ENCODE data around the gene WDFY1.

The WDFY1 gene

GRCh38 chr2:223918671-223919134 lies 26.4 kb downstream of the WDFY1 start:
- in situ Hi-C loops (cut with HindIII; ENCODE audit: low pct_unique_long_range_greater_than_20kb, low sequenced_read_pairs), result no loop called here
- no peak for TF ChIP-seq JUND (IDR thresholded peaks at IDR 0.05; ENCODE audit: low read depth)
- no peak for DNase-seq (ENCODE audit: low read depth in 1 of 2, low spot score in 1 of 2)

GRCh38 chr2:223916181-223916920 lies 28.8 kb downstream of the WDFY1 start:
- no peak for TF ChIP-seq JUND (IDR thresholded peaks at IDR 0.05; ENCODE audit: low read depth)
- no peak for DNase-seq (ENCODE audit: low read depth in 1 of 2, low spot score in 1 of 2)
- in situ Hi-C loops (cut with HindIII; ENCODE audit: low pct_unique_long_range_greater_than_20kb, low sequenced_read_pairs), result no loop called here

GRCh38 chr2:223915071-223915470 lies 30.1 kb downstream of the WDFY1 start:
- DNase-seq (ENCODE audit: low read depth in 1 of 2, low spot score in 1 of 2), result no peak
- TF ChIP-seq JUND (IDR thresholded peaks at IDR 0.05; ENCODE audit: low read depth), result no peak
- in situ Hi-C loops (cut with HindIII; ENCODE audit: low pct_unique_long_range_greater_than_20kb, low sequenced_read_pairs), result no loop called here

DNA sequence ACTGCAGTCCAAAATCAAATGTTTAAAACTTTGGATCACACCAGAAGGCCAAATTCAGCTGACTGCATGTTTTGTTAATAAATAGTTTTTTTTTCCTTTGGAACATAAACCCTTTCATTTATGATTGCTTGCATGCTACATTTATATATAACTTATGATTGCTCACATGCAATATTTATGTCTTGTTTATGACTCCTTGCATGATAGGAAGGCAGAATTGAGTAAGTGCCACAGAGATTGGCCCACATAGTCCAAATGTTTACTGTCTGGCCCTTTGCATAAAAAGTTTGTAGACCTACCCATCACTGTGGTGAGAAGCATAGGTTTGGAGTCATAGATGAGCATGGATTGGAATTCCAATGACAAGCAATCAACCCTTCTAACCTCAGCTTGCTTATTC lies 30.8 kb downstream of the WDFY1 start:
- DNase-seq (ENCODE audit: low read depth in 1 of 2, low spot score in 1 of 2), result no peak
- in situ Hi-C loops (cut with HindIII; ENCODE audit: low pct_unique_long_range_greater_than_20kb, low sequenced_read_pairs), result no loop called here
- no peak for TF ChIP-seq JUND (IDR thresholded peaks at IDR 0.05; ENCODE audit: low read depth)

DNA sequence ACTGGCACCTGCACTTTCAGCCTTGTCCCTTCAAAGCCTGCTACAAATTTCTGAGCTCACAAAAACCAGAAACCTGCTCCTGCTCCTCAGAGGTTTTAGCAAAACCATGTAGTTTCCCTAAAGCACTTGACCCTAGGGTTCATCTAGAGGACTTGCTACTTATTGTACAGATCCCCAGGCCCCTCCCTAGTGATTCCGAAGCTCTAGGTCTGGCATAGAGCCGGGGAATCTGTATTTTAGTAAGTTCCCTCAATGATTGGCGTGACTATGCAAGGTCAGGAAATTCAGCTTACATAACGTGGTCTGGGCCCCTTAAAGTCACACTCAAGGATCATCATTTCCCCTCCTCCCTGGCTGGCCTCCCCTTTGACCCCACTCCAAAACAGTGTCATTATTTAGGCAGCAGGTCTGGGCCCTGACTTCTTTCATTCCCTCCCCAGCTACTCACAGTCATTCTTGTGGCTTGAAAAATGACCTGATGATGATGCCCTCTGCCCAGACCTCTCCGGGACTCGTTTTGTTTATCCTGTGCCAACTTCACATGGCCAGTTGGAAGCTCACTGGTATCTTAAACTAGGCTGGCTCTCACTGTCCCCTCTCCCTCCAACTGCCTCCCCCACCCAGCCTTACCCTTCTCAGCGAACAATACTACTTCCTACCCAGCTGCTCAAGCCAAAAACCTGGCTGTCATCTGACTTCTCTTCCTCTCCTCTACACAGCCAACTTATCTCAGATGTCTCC lies 36.0 kb downstream of the WDFY1 start:
- in situ Hi-C loops (cut with HindIII; ENCODE audit: low pct_unique_long_range_greater_than_20kb, low sequenced_read_pairs), result no loop called here
- no peak for DNase-seq (ENCODE audit: low read depth in 1 of 2, low spot score in 1 of 2)
- no peak for TF ChIP-seq JUND (IDR thresholded peaks at IDR 0.05; ENCODE audit: low read depth)

GRCh38 chr2:223908304-223908998 lies 36.7 kb downstream of the WDFY1 start:
- peak in 1 of 2 experiments; percentile 6 for DNase-seq (ENCODE audit: low read depth in 1 of 2, low spot score in 1 of 2)
- in situ Hi-C loops (cut with HindIII; ENCODE audit: low pct_unique_long_range_greater_than_20kb, low sequenced_read_pairs), result no loop called here
- TF ChIP-seq JUND (IDR thresholded peaks at IDR 0.05; ENCODE audit: low read depth), result no peak

DNA sequence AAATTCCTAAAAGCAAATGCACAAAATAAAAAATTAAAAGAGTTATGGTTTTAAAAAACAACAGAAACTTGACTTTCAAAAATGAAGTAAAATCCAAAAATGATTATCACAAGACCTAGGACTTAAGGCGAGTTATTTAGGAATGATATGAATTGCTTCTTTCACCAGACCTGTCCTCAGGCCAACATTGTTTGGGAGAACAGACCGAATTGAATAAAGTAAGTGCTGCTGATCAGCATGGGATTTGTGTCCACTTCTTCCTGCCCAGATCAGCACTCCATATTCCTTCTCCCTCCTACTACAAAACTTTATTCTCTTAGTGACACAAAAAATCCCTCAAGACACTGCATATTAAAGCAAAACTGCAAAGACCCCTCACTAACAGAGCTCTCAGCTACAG lies 39.1 kb downstream of the WDFY1 start:
- in situ Hi-C loops (cut with HindIII; ENCODE audit: low pct_unique_long_range_greater_than_20kb, low sequenced_read_pairs), result no loop called here
- no peak for DNase-seq (ENCODE audit: low read depth in 1 of 2, low spot score in 1 of 2)
- no peak for TF ChIP-seq JUND (IDR thresholded peaks at IDR 0.05; ENCODE audit: low read depth)

DNA sequence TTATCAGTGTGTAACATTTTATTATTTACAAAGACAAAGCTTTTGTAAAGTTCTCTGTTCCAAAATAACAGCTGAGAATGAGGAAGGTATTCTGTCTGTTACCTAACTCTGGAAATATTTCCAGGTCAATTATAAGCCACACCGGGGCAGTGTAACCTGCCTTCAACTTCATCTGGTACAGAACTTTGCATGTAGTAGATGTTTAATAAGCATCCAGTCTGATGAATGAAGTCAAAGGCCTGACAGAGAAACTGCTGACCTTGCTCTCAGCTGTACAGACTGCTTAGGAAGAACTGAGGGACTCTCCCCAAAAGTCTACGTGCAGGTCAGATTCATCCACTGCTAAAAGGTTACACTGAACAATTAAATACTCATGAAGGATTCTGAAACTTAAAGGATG lies 43.3 kb downstream of the WDFY1 start:
- peak in 1 of 2 experiments; percentile 37 for DNase-seq (ENCODE audit: low read depth in 1 of 2, low spot score in 1 of 2)
- no peak for TF ChIP-seq JUND (IDR thresholded peaks at IDR 0.05; ENCODE audit: low read depth)
- in situ Hi-C loops (cut with HindIII; ENCODE audit: low pct_unique_long_range_greater_than_20kb, low sequenced_read_pairs), result no loop called here

- in situ Hi-C loops (cut with HindIII; ENCODE audit: low pct_unique_long_range_greater_than_20kb, low sequenced_read_pairs), result no loop called here
- DNase-seq (ENCODE audit: low read depth in 1 of 2, low spot score in 1 of 2), result no peak
- TF ChIP-seq JUND (IDR thresholded peaks at IDR 0.05; ENCODE audit: low read depth), result no peak
These were observed 43.8 kb downstream of the WDFY1 start for GRCh38 chr2:223901311-223901710.

GRCh38 chr2:223900531-223900930 lies 44.6 kb downstream of the WDFY1 start:
- TF ChIP-seq JUND (IDR thresholded peaks at IDR 0.05; ENCODE audit: low read depth), result no peak
- no peak for DNase-seq (ENCODE audit: low read depth in 1 of 2, low spot score in 1 of 2)
- in situ Hi-C loops (cut with HindIII; ENCODE audit: low pct_unique_long_range_greater_than_20kb, low sequenced_read_pairs), result no loop called here

GRCh38 chr2:223900066-223900465 lies 45.1 kb downstream of the WDFY1 start:
- in situ Hi-C loops (cut with HindIII; ENCODE audit: low pct_unique_long_range_greater_than_20kb, low sequenced_read_pairs), result no loop called here
- no peak for TF ChIP-seq JUND (IDR thresholded peaks at IDR 0.05; ENCODE audit: low read depth)
- DNase-seq (ENCODE audit: low read depth in 1 of 2, low spot score in 1 of 2), result no peak

GRCh38 chr2:223897669-223898330 lies 47.3 kb downstream of the WDFY1 start:
- no peak for DNase-seq (ENCODE audit: low read depth in 1 of 2, low spot score in 1 of 2)
- no peak for TF ChIP-seq JUND (IDR thresholded peaks at IDR 0.05; ENCODE audit: low read depth)
- in situ Hi-C loops (cut with HindIII; ENCODE audit: low pct_unique_long_range_greater_than_20kb, low sequenced_read_pairs), result no loop called here

Data from T47D (cell line).